Adrenal gland (tissue), 5 donors: ENCODE measurements around the gene NOC2L.

Experiments used
- CTCF ChIP-seq, 6 experiments: fragments of 450-650 bp in 4 of 6; fragments of 200-600 bp in 2 of 6; sonication (generic) in 1 of 6; IDR thresholded peaks; 1 replicate in 5 of 6; 2 replicates in 1 of 6; pipeline versions ENCODE4 v1.5.1 to v1.8.0; 2016 to 2021; ENCODE audit warnings: antibody characterized with exemption in 6 of 6, mild to moderate bottlenecking in 2 of 6, moderate library complexity in 1 of 6
- POLR2A ChIP-seq, 2 donors: fragments of 450-650 bp; IDR thresholded peaks; one replicate each; pipeline ENCODE4 v1.6.1; 2017; ENCODE audit warnings: antibody characterized with exemption in 2 of 2, mild to moderate bottlenecking in 2 of 2, moderate library complexity in 1 of 2
- donor health status: DM: no; HTN: no; CAD: no.

- TF ChIP-seq POLR2A (IDR thresholded peaks at IDR 0.05) (no peak), CTCF (IDR thresholded peaks at IDR 0.05) (peak in 1 of 6 experiments; percentile 47)
Observed at GRCh38 chr1:984476-984814, 25.4 kb upstream of the NOC2L start.
